ENCODE measurements around the gene CEP63.

Gene CEP63

DNA sequence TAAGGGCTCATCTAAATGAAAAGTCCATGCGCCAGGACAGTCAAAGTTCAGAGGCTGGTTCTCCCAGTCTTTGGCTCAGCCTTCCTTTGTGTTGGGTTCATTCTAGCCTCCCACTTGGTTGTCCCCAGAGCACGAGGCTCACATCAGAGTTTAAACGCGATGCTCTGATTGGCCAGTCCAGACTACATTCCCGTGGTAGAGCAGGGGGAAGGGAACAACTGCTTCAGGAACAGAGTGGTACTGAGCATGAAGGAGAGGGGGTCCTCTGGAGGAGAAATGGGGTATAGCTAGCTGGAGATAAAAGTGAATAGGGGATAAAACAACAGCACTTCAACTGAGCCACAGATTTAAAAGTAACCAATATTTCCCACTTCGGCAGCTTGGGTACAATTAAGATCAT lies 32.2 kb upstream of the CEP63 start:
- no peaks in the 10 kb centered on the region for H3K36me3 ChIP-seq
- H3K4me3 ChIP-seq (ENCODE audit: low read depth, low read length): no peak overlapping the region
- H3K4me1 ChIP-seq: no peaks in the 10 kb centered on the region
- no peaks in the 10 kb centered on the region for H3K9me3 ChIP-seq
- DNase-seq: no peak
- peaks cover 39% of the 10 kb centered on the region for H3K27me3 ChIP-seq
- TF ChIP-seq, protein P1, sequence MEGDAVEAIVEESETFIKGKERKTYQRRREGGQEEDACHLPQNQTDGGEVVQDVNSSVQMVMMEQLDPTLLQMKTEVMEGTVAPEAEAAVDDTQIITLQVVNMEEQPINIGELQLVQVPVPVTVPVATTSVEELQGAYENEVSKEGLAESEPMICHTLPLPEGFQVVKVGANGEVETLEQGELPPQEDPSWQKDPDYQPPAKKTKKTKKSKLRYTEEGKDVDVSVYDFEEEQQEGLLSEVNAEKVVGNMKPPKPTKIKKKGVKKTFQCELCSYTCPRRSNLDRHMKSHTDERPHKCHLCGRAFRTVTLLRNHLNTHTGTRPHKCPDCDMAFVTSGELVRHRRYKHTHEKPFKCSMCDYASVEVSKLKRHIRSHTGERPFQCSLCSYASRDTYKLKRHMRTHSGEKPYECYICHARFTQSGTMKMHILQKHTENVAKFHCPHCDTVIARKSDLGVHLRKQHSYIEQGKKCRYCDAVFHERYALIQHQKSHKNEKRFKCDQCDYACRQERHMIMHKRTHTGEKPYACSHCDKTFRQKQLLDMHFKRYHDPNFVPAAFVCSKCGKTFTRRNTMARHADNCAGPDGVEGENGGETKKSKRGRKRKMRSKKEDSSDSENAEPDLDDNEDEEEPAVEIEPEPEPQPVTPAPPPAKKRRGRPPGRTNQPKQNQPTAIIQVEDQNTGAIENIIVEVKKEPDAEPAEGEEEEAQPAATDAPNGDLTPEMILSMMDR (IDR thresholded peaks at IDR 0.05; ENCODE audit: low read depth, low read length): peak; percentile 43

DNA sequence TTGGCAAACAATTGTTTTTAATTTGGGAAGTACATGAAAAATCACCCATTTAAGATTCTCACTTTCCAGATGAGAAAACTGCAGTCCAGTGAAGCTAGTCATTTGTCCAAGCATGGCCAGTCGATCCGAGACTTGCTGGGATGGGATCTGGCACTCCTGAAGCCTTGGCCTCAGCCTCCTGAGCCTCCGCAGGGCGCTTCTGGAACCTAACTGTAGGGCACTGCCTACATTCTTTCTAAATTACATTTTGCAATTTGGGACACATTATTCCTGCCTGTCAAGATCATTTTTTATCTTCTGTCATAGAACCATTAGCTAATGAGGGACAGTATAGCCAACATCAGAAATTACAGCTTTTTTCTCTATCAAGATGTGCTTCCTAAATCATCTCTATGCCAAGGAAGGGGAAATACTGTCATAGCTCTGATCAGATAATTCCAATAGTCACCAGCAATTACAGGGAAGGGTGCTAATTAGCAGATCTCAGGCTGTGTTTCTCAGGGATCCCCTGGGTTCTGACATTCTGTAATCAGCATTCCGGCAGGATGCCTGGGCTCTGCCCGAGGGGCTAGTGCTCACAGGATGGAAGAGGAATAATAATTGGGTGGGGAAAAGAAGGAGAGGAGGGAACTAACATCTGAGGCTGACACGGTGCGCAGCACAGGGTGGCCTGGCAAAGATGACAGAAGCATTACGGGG lies 28.3 kb upstream of the CEP63 start:
- Histone ChIP-seq H3K27me3 (peaks cover 31% of the 10 kb centered on the region), H3K4me3 (ENCODE audit: low read depth, low read length) (no peak overlapping the region), H3K9me3 (no peaks in the 10 kb centered on the region), H3K4me1 (no peaks in the 10 kb centered on the region), H3K36me3 (no peaks in the 10 kb centered on the region)
- no peak for DNase-seq
- TF ChIP-seq, protein P1 (IDR thresholded peaks at IDR 0.05; ENCODE audit: low read depth, low read length): no peak

DNA sequence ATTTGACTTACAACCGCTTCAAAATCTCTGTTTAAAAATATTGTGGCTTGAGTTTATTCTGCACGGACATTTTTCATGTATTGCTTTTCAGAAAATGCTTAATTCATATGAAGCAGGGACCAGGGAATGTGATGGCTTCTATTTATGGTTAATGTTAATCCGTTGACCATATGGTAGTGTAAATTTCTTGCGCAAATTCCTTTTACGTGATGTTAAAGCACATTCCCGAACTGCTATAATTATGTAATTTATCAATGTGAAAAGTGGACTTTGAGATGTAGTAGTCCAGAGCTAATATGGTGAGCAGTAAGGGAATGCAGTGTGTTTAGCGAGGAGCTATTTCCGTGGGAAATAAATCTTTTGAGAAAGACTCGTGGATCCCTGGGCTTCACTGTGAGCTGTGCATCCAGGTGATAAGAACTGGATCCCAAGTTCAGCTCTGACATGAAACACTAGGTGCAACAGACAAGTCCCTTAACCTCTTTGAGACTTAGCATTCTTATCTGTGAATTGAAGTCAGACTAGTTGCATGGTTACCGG lies 27.4 kb upstream of the CEP63 start:
- TF ChIP-seq, protein P1 (IDR thresholded peaks at IDR 0.05; ENCODE audit: low read depth, low read length): no peak
- H3K27me3 ChIP-seq: peaks cover 31% of the 10 kb centered on the region
- no peak overlapping the region for H3K4me3 ChIP-seq (ENCODE audit: low read depth, low read length)
- no peaks in the 10 kb centered on the region for H3K4me1 ChIP-seq
- DNase-seq: no peak
- H3K9me3 ChIP-seq: no peaks in the 10 kb centered on the region
- no peaks in the 10 kb centered on the region for H3K36me3 ChIP-seq

DNA sequence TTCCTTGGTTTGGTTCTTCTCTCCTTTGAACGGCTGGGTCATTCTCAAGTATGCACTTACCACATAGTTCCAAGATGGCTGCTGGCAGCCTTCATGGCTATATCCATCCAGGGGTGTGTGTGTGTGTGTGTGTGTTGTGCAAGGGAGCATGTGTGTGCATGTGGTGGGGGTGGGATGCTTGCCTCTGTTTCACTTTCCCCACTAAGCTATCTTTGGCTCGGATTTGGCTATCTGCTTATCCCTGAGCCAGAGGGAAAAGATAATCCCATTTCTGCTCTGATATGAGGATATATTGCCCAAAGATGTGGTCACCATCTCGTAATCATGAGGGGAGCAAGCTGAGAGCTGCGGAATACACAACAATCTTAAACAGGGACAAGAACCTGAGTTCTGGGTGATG lies 26.3 kb upstream of the CEP63 start:
- Histone ChIP-seq H3K9me3 (no peaks in the 10 kb centered on the region), H3K4me1 (no peaks in the 10 kb centered on the region), H3K27me3 (peaks cover 27% of the 10 kb centered on the region), H3K36me3 (no peaks in the 10 kb centered on the region), H3K4me3 (ENCODE audit: low read depth, low read length) (no peak overlapping the region)
- TF ChIP-seq, protein P1 (IDR thresholded peaks at IDR 0.05; ENCODE audit: low read depth, low read length): no peak
- no peak for DNase-seq

DNA sequence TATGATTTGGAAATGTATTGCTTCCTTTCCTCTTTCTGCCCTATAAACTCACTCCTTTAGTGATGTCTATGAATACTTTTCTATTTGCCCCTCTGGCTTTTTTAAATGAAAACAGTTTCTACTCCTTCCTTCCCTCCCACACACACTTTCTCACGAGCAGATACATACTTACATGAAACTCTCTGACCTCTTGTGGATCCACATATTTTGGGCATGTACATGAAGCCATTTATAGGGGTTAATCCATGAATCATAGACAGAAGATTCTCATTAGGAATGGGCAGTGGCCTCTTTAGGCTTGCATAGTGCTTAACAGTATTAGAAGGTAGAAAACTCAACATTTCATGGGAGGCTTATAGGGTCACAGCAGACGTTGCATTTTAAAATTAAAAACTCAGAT lies 24.9 kb upstream of the CEP63 start:
- no peak overlapping the region for H3K4me3 ChIP-seq (ENCODE audit: low read depth, low read length)
- TF ChIP-seq, protein P1 (IDR thresholded peaks at IDR 0.05; ENCODE audit: low read depth, low read length): no peak
- H3K27me3 ChIP-seq: peaks cover 19% of the 10 kb centered on the region
- no peaks in the 10 kb centered on the region for H3K9me3 ChIP-seq
- no peaks in the 10 kb centered on the region for H3K36me3 ChIP-seq
- no peaks in the 10 kb centered on the region for H3K4me1 ChIP-seq
- DNase-seq: no peak

DNA sequence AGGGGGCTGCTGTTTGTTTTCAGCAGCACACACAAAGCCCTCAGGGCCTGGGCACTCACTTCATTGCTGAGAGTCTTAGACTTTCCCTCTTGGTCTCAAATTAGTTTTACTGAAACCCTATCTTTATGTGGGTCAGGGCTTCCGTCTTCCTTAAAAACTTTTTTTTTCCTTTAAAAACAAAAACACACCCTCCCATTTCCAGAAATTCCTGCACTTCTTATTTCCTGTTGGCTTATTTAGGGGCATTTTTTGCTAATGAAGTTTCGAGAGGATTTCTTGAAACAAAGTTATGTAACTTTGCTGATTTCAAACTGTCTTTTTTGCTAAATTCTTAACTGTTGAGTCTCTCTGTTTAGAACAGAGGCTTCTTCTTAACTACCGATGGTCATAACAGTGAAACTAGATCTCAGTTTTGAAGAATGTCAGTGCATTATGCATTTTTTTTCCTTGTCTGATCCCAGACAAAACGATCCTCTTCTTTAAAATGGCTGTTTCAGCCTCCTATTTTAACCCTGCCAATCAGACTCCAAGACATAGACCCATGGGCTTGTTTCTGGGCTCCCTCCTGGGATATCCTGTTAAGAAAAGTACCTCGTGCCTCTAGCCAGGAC lies 23.4 kb upstream of the CEP63 start:
- Histone ChIP-seq H3K4me3 (ENCODE audit: low read depth, low read length) (no peak overlapping the region), H3K27me3 (peaks cover 13% of the 10 kb centered on the region; the same call in 1 of the 2 replicates), H3K9me3 (no peaks in the 10 kb centered on the region), H3K4me1 (no peaks in the 10 kb centered on the region), H3K36me3 (no peaks in the 10 kb centered on the region)
- TF ChIP-seq, protein P1 (IDR thresholded peaks at IDR 0.05; ENCODE audit: low read depth, low read length): no peak
- no peak for DNase-seq
